Activated CD4-positive, alpha-beta T cell treated with anti-CD3 and anti-CD28 coated beads, Interleukin-2, amount 50 U/mL, for 16 hours (primary cell): ENCODE measurements around the gene STS.
"Not testable (repeated sequence)": the region's sequence is repeated elsewhere in the genome, so short reads cannot be mapped to it uniquely, and the experiment has no call there.

ENCODE experiments used
- DNase-seq: peaks from one replicate; pipeline ENCODE4 v3.0.0-alpha.2; 2020

STS gene

DNA sequence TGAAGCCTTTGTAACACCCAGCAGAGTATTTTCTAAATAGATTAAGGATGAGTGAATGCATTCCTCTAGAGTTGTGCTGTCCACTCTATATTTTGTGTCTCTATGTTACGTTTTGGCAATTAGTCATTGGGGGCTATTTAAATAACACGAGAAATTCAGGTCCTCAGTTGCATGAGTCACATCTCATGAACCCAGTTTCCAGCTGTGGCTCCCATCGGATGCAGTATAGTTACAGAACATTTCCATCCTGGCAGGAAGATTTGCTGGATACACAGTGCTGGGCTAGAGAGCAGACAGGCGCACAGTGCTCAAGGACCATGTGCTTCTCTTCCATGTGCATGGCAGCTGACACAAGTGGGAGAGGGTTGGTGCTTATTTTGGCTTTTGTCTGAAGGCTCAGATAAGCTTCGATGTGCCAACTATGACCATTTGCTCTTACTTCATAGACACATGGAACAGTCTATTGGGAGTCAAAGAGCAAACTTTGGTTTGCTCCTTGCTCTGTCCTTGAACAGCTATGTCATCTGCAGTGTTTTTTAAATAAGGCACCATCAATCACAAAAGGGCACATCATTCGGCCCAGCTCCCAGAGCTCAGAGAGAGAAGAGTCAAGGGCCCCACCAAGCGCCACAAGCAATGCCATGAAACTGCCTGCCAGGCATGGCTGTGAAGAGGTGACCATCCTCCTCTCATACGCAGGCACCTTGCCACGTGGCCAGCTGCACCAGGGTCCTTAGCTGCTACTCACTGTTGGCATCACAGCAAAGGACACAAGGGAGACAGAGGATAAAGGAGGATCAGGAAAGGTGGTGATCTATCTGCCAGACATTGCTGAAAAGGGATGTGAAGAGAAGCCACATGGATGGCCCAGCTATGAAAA lies 8.1 kb upstream of the STS start:
- no peak for DNase-seq

DNA sequence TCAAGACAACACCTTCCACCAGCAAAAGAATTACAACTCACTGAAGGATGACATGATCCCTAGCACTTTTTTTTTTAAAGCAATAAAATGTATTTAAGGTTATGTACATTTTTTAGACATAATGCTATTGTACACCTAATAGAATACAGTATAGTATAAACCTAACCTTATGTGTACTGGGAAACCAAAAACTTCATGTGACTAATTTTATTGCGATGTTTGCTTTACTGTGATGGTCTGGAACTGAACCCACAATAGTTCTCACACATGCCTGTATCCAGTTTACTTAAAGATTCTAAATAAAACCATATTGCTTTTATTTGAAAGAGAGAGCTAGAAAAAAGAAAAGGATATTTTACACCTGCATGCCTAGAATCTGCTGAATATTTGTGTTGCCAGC lies 4.4 kb upstream of the STS start:
- no peak for DNase-seq

DNA sequence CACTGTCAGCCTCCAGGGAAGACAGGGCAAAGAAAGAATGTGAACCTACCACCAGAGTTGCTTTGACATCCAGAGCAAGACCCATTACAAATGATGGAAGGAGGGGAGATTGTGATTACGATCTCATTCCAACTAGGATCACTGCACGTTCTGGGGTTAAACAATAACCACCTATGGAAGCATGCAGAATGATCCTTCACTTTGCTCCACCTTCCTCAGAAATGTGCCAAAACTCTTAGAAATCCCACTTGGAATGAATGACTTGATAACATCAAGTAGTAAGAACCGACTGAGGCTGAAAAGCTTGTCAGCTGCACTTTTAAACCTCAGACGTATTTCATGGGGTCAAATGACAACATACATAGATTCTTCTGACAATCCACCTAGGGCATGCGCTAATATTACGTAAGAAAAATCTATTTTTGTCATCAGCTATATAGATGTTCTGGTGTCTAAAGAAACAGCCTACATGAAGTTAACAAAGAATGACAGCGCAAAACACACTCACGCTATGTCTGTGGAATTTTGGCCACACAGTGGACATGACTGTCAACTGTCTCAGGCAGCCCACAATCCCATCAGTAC lies 3.5 kb upstream of the STS start:
- DNase-seq, result no peak

DNA sequence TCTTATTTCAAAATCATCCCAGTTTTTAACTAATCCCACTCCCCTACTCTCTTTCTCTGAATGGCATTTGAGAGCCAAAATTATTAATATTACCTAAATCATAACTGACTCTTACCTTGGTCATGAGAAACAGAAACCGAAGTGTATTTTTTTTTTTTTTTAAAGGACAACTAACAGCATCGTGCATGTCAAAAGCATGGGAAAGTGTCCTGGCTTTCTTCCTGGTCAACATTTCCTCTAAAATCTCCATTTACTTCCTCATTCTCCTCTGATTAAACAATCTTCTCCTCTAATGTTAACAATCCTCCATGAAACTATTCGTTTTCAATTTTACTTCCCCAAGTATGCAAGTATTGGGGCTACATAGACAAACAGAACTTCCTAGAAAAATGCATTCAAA lies 2.1 kb upstream of the STS start:
- no peak for DNase-seq

DNA sequence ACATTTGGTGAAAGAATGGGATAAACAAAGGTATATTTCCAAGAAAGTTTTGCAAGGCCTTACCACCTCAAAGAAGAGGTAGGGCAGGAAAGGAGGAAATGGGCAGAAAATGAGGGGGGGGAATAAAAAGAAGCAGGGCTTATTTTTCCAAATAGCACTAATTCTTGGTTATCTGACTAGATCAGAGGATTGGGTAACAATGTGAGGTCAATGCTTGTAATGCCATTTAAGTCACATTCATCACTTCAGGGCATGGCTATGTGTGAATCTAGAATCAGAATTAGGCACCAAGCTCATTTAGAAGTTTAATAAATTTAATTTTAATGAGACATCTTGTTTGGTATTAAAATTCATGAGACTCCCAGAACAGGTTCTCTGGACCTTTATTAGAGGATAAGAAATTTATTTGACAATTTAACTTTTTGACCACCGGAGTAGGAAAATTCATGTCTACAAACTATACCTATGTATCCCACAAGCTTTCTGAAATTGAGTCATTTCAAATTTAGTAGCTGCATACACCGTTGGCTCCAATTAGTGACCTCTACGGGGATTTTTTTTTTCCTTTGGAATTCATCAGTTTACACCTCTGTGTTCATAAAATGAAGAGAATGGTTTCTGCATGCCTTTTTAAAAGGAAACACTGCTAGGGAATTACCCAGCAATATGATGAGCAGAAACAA lies 1.4 kb upstream of the STS start:
- DNase-seq, result no peak

DNA sequence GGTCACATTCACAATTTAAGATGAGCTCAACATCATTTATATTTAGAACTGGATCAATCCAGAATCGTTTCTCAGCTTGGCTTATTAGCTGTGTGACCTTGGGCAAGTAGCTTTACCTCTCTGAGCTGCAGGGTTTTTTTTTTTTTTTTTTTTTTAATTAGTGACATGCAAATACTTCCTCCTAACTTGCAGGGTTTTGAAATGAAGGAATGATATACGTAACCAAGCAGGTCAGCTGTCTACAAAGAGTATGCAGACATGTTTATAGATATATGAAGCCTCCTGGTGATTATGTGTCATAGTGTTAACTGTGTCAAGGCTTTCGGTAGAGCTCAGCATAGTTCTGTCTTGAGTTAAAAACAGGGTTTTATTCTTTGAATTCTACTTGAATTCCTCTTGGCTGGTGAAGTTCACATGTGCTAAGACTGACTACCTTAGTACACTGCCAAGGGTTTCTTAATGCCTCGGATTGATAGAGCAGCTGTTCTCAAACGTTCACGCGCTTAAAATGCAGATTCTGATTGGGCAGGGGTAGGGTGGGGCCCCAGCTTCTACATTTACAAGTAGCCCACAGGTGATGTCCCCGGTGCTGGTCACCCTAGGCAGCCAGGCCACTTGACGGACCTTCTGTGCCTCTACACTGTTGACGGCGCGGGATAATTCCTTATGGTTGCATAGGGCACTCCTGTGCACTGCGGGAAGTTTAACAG lies 654 bp upstream of the STS start:
- DNase-seq, result peak; percentile 33

DNA sequence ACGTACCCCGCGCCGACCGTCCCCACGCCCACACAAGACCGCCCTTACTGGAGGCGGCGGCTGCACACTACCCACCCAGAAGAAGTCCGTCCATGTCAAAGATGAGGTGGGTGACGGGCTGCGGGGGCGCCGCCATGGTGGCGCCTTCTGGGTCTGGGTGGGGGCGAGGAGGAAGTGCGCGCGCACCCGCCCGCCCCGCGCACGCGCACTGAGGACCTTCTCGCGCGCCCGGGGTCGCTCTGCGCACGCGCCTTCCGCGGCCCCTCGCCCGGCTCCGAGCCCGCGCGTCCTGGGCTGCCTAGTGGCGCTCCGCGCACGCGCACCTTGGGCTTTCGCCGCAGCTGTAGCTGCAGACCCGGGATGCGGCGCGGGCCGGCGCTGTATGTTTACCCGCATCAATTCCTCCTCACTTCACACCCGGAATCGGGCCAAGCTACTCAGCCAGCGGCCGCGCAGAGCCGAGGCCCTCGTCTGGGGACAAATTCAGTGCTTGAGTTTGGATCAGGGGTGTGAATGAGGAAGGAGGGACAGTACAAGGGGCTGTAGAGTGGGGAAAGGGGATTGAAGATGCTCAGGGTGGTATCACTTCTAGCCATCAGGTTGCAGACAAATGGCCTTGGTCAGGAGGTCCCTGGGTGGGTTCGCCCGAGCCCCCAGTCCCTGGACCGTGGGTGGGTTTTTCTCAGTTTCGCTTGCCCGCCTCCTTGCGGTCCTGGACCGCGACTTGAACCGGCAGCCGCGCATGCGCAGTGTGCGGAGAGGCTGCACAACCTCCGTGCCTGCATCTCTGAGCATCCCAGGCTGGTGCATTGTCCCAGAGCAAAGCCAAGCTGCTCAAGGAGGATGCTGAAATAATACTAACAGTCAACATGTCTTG lies 704 bp downstream of the STS start, which contains the start of gene PUDP:
Gene PUDP, minus strand, starts transcription at position 176 of the 877 bp plus-strand sequence. Its CDS starts 40 bp downstream, at position 136.
- DNase-seq, result peak; percentile 92

DNA sequence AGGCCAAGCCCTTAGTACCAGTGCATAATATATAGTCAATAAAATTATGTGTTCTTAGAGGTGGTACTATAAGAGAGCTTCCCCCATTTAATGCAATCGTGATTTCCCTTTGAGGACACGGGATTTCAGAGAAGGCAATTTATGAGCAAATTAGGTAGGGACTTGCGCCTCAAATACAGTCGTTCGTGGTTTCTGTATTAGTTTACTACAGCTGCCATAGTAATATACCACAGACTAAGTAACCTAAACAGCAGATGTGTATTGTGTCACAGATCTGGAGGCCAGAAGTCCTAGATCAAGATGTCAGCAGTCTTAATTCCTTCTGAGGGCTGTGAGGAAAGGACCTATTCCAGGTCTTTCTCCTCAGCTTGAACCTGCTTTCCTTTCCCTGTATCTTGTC lies 1.9 kb downstream of the STS start:
- DNase-seq, result peak; percentile 42

DNA sequence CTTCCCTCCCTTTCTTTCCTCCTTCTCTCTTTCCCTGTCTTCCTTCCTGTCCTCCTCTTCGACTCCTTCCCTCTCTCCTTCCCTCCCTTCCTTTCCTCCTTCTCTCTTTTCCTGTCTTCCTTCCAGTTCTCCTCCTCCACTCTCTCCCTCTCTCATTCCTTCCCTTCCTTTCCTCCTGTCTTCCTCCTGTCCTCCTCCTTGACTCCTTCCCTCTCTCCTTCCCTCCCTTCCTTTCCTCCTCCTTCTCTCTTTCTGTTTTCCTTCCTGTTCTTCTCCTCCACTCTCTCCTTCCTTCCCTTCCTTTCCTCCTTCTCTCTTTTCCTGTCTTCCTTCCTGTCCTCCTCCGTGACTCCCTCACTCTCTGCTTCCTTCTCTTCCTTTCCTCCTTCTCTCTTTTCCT lies 5.7 kb downstream of the STS start:
- no peak for DNase-seq

DNA sequence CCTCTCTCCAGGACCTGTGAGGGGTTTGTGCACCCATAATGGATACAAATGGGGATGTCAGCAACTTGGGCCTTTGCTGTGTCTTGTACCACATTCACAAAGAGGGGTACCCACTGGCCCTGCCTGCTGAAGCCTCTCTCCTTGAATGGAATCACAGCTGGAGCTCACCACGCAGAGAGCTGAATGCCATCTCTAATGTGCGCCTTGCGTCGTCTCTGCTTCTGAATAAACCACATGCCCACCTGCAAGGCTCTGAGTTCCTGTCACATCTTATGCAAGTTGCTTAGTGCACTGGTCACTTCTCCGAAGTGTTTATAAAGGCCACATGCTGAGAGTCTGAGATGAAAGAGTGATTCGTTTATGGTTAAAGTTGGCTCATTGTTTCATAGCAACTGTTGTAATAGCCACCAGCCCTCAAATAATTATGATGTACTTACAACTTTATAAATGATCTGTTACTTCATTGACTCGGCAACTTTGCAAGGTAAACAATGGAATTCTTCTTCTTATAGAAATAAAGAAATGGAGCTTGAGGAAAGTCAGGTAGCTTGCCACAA lies 6.6 kb downstream of the STS start:
- no peak for DNase-seq

DNA sequence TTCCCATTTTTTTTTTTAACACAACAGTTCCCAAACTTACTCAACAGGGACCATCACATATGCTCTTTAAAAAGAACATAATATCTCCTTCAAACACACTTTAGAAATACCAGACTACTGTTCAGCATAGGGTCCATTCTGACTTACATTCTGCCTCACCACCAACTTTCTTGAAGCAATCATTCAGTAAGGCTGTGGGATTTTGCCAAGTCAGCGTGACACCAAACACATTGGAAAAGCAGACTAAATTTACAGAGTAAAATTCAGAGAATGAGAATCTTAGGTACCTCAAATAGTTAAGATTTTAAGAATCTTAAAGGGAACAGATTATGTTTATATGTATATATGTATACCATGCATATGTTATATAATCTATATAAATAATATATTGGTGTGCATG lies 7.7 kb downstream of the STS start:
- DNase-seq, result no peak

DNA sequence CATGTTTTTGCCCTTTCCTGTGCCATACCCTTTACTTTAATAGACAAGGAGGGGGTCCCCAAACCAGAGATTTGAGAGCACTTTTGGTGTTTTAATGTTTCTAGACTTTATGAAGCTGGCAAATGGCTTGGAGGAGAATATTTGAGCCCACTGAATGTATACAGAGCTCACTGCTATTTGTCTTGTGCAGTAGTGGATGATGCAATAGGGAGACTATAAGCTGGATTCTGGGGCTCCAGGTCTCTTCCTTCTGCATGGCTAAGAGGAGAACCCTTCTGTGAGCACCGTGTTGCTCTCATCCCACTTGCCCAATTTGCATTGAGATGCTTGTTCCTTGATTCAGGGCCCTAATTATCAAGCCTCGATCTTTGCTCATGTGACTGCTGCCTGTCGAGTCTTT lies 9.4 kb downstream of the STS start:
- DNase-seq, result no peak

DNA sequence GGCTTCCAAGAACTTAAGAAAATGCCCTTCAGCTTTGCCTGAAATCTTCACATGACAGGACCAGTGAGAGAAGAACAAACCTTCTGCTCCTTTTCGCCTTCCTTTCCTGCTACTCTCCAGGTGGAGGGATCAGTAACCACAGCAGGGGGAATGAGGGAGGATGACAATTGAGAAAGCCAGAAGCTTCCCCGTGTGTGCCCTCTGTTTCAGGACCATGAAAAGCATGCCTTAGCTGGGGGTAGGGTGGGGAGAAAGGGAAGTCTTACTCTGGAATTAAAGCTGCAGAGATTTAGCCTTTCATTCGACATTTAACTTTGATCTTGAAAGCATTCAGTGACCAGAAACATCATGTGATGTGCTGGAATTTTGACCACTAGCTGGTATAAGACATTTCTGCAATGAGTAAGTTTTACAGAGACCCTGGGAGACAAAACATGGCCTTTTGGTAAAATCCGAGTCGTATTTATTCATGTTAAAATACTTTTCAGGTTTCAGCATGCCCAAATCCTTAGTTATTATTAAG lies 11.0 kb downstream of the STS start:
- DNase-seq, result no peak

DNA sequence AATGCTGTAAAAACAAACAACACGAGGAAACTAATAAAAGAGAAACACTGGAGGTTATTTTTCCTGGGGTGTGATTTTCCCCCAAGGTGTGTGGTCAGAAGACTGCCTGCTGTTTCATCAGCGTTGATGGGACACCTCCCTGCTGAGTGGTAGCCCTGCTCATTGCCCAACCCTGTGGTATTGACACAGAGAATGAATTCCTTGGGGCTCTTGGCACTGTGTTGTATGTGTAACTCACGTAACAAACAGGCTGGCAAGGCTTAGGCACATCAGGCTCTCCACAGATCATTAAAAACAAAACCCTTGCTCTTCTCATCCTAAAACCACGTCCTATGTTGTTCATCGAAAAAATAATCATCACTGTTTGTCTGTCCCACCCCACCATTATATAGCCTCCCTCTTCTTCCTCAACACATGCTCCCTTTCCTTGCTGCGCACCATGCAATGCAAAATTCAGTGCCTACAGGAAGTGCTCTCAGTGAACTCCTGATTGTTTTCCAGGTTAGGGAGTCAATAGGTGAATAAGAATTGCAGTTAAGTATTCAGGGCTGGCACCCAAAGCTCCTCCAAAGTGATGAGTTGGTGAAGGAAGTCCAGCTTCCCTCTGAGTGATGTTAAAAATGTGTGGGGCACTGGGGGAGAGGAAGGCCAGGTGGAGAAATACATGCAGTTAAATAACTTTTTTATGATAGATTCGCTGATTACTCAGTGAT lies 11.8 kb downstream of the STS start:
- no peak for DNase-seq

DNA sequence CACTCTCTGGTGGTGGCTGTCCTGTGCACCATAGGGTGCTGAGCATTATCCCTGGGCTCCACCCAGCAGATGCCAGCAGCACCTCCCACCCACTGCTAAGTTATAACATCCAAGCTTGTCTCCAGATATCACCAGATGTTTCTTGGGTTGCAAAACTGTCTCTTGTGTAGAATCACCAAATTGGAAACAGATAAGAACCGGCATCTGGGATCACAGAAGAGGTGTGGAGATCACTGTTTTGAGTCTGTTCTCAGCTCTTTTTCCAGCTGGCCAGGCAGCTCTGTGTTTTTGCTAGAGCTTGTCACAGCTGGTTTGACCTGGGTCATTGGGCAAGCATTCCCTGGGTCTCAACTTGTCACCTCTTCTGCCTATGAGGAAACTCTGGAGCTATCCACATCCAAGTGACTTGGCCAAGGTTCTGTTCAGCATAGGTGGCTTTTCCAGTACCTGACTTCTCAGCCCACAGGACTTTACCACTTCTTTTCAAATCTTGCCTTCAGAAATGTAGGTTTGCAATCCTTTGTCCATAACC lies 15.7 kb downstream of the STS start:
- DNase-seq, result no peak

DNA sequence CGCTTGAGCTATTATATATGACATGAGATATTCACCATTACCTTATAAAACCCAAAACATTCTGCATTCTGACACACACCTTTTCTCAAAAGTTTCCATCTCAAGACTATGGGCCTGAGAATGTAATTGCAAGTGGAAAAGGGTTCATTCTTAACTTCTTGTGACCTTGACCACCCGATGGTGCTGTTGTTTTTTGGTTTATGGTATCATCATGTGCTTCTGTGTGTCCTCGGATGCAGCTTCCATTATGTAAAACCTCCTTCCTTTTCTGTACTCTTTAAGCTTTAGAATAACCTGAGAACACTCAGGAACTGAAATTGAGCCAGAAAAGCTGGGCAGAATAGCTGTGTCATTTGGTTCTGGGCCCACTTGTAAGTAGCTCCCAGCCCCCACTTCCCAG lies 16.7 kb downstream of the STS start:
- no peak for DNase-seq

DNA sequence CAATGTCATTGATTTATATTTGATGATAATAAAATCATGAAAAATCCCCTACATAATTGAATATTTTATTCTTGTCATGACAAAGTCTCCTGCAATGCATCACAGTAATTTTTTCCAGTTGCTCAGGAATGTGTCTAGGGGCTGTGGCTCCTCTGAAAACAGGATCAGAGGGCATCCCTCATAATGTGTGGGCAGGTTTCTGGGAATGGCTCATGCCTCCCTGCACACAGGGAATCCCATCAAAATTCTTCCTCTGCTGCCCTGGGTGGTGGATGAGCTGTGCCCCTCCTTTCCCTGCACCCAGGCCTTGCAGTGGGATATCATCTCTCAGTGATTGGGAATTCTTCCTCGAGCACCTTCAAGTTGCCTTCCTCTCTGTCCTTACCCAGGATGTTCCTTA lies 20.9 kb downstream of the STS start:
- no peak for DNase-seq

DNA sequence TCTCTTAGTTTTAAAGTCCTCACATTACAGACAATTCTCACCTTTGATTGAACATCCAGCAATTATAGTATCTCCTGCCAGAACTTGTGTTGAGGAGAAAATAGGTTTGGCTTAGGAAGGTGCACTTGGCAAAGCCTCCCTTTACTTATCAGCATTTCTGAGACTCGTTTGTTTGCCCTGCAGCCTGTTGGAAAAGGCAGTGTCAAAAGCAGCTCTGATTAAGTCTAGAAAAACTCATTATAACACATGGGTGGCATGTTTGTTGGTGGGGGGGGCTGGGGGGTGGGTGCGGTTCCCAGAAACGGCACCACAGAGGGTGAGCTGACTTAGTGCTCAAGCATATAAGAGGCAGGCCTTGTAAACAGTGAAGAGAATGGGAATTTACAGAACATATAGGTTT lies 22.1 kb downstream of the STS start:
- DNase-seq, result no peak

DNA sequence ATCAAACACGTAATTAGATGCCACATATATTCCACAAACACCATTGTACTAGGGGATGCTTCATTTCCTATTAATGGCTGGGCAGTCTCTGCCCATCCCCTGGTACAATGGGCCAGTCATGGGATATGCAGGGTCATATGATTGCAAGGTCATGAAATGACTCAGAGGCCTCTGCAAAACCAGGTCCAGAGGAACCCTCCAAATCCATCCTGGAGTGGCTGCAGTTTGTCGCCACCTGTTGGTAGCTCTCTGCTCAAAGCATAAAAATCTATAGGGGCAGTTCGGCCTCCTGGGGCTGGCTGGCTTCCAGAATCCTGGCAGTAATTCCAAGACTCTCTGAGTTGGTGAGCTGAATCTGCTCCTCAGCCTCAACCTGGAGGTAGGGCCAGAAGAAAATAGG lies 23.4 kb downstream of the STS start:
- DNase-seq, result peak; percentile 47

DNA sequence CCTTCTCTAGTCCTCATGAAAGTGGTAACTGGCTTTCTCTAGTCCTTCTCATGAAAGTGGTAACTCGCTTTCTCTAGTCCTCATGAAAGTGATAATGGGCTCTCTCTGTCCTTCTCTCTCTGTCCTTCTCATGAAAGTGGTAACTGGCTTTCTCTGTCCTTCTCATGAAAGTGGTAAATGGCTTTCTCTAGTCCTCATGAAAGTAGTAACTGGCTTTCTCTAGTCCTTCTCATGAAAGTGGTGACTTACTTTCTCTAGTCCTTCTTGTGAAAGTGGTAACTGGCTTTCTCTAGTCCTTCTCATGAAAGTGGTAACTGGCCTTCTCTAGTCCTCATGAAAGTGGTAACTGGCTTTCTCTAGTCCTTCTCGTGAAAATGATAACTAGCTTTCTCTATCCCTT lies 31.3 kb downstream of the STS start:
- not testable (repeated sequence) for DNase-seq

DNA sequence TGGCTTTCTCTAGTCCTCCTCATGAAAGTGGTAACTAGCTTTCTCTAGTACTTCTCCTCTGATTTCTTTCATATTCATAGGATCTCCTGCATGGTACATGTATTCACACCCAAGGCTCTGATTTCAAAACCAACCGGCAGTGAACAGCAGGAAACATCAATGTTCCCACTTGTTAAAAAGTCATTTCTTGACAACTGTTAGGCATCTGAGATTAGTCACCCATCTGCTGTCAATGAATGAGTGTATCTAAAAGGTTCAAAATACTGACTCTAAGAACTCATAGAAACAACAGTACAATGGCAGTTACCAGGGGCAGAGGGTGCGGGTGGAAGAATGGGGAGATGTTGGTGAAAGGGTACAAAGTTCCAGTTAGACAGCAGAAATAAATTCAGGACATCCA lies 31.9 kb downstream of the STS start:
- DNase-seq, result peak; percentile 23
